ENCODE measurements around the gene FAM228B.

Gene FAM228B

DNA sequence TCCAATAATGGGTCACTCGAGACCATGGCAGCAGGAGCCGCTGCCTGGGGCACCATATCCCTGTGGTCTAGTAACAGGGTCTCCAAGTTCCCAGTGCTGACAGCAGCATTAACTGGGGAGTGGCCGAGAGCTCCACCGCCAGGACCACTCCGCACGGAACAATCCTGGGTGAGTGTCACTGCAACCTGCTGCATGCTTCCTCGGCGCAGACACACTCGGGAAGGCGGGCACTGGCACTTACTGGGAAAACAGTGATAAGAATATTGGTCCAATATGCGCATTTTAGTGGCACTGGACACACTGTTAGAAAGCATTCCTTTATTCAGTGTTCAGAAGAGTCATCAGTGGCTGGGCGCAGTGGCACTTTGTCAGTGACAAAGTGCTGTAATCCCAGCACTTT, 81.2 kb downstream of the FAM228B start:
- DNase-seq (ENCODE audit: low spot score): no peak

- DNase-seq (ENCODE audit: low spot score): no peak
Observed at GRCh38 chr2:24205131-24205530, 81.9 kb downstream of the FAM228B start.

DNA sequence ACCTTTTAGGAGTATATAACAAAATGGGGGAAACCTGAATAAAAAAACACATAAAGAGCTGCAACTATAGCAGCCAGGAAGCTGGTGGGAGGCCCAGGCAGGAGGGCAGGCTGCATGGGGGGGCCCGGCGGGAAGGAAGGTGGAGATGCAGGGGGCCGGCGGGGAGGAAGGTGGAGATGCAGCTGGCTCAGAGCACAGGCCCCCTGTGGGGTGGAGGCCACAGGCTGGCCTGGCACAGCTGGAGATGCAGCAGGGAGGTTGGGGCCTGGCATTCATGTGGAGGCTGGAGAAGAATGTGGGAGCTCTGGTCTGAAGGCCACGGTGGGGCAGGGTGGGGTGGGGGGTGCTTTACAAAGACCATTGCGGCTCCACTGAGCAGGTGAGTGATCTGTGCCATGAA, 83.0 kb downstream of the FAM228B start:
- DNase-seq (ENCODE audit: low spot score): no peak

DNA sequence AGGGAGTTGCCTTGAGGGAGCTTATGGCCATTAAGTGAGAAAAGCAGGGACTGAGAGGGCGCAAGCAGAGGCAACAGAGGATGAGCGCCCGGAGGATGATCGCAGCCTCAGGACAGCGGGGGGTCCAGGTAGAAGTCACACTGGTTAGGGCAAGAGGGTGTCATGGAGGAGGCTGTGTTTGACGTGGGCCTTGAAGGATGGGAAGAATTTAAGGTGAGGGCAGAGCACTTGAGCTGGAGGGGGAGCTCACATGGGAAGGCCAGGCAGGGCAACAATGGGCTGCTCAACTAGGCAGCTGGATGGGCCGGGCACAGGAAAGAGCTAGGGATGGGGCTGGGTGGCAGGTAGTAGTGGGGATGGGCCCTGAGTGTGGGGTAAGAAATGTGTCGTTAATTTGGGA, 83.4 kb downstream of the FAM228B start:
- DNase-seq (ENCODE audit: low spot score): no peak

- no peak for DNase-seq (ENCODE audit: low spot score)
Observed at GRCh38 chr2:24207359-24207758, 84.1 kb downstream of the FAM228B start.

DNA sequence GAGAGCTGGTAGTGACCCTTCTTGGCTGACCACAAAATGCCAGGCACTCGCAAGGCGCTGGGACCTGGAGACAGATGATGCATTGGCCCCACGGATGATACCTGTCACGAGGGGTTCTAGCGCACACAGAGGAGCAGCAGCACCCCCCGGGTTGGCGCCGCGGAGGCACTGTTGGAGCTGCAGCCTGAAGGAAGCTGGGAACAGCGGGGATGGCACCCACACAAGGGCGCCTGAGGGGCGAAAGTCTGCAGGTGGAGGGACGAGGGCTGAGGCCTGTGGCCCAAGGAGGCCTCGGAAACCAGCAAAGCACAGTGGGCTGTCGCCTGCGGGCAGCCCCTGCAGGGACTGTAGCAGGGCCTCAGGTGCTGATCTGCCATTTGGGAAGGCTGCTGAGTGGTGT, 85.2 kb downstream of the FAM228B start:
- DNase-seq (ENCODE audit: low spot score): no peak

GRCh38 chr2:24209389-24210105, 86.3 kb downstream of the FAM228B start:
- DNase-seq (ENCODE audit: low spot score): no peak

GRCh38 chr2:24210106-24210455, 86.8 kb downstream of the FAM228B start:
- DNase-seq (ENCODE audit: low spot score): no peak

GRCh38 chr2:24210723-24211122, 87.5 kb downstream of the FAM228B start:
- no peak for DNase-seq (ENCODE audit: low spot score)

DNA sequence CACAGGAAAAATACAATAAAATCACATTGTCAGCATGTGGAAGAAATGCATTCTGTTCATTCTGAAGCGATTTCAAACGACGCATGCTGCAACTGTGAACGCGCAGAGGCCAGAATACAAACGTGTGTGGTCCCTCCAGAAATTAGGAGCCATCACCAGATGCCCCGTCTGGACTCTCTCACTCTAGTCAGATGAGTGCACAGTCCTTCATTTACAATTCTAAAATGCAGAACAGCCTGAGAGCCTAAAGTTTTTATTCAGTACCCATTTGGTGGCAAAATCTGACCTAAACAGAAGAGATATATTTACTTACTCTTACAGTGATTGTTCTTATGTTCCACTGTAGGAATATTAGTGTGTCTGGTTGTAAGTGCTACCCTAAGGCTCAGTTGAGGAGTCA, 88.1 kb downstream of the FAM228B start:
- DNase-seq (ENCODE audit: low spot score): no peak

- DNase-seq (ENCODE audit: low spot score): no peak
Observed at GRCh38 chr2:24214880-24215279, 91.6 kb downstream of the FAM228B start.
